Occipital lobe (tissue), 3 donors: ENCODE measurements around the gene GPR132. TPM values are rescaled to one million over a fixed set of nuclear protein-coding genes. Genes with fewer than 3 reads are reported as not detected.

Experiments
- DNase-seq: peaks from one replicate; lab custom pipeline; 2025; lab: John Stamatoyannopoulos, UW
- small RNA-seq: library from RNA; depleted of rRNA; stranded (forward); fragments of <200 nt; gene quantifications from one replicate; pipeline ENCODE3, GENCODE V24; 2014
- total RNA-seq: library from RNA; depleted of rRNA; stranded (reverse); fragments of >200 nt; gene quantifications from one replicate; pipeline ENCODE4 v1.2.3, GENCODE V29; 2014

GPR132 gene
- total RNA-seq, 1 donor from 2014 or later, result 0.94 TPM

- DNase-seq, result no peak
Observed at GRCh38 chr14:105005329-105005928, 59.8 kb downstream of the GPR132 start.

Small RNA genes lying within 50 kb of the gene (small RNA-seq; reads per million reads assigned to genes)
- not detected for gene AL512356.2

Other genes with a start within 250 kb of the GPR132 start
- 22.8 TPM for gene CEP170B, start 200.2 kb downstream of the GPR132 start, total RNA-seq
- gene PLD4, start 140.6 kb downstream of the GPR132 start, total RNA-seq, result 5.8 TPM
- 20.6 TPM for gene AHNAK2, start 87.1 kb downstream of the GPR132 start, total RNA-seq
- gene CLBA1, start 79.6 kb downstream of the GPR132 start, total RNA-seq, result 10.1 TPM
- 11.1 TPM for gene CDCA4, start 44.3 kb downstream of the GPR132 start, total RNA-seq
- gene JAG2, start 103.3 kb upstream of the GPR132 start, total RNA-seq, result 31.7 TPM
- gene NUDT14, start 115.9 kb upstream of the GPR132 start, total RNA-seq, result 18.2 TPM
- gene BTBD6, start 183.1 kb upstream of the GPR132 start, total RNA-seq, result 45.4 TPM
- gene BRF1, start 235.6 kb upstream of the GPR132 start, total RNA-seq, result 61.1 TPM
- gene PACS2, start 249.3 kb upstream of the GPR132 start, total RNA-seq, result 75.8 TPM